Choroid plexus epithelial cell (primary cell): ENCODE data around the gene MRPL49.

Experiments
- DNase-seq: peaks from one replicate; pipeline ENCODE4 v3.0.0-alpha.2; 2010; ENCODE audit warnings: low read depth
- H3K4me3 ChIP-seq: 2 replicates; pipeline ENCODE4 v1.5.1; 2011; ENCODE audit warnings: low read depth, mild to moderate bottlenecking, control low read depth, low read length, moderate library complexity
- TF ChIP-seq, protein P1 (sequence below): conservative IDR thresholded peaks from 2 replicates; pipeline ENCODE4 v1.5.1; 2011; ENCODE audit warnings: low read depth, mild to moderate bottlenecking, control low read depth, inconsistent platforms, low read length, moderate library complexity

The MRPL49 gene

DNA sequence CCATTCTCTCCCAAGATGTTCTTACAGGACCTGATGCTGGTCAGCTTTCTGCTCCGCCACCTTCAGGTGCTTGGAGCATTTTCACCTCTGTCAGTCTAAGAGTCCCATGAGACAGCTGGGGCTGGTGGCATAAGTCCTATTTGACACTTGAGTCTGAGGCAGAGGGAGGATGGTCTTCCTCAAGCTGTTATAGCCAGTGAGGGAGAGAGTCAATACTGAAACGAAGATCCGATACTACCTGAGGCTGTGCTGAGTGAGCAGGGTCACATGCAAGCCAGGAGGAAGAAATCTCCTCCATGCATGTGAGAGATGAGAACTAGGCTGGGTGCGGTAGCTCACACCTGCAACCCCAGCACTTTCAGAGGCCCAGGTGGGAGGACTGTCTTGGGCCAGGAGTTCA is 32.5 kb upstream of the MRPL49 start:
- DNase-seq = no peak
- TF ChIP-seq, protein P1, sequence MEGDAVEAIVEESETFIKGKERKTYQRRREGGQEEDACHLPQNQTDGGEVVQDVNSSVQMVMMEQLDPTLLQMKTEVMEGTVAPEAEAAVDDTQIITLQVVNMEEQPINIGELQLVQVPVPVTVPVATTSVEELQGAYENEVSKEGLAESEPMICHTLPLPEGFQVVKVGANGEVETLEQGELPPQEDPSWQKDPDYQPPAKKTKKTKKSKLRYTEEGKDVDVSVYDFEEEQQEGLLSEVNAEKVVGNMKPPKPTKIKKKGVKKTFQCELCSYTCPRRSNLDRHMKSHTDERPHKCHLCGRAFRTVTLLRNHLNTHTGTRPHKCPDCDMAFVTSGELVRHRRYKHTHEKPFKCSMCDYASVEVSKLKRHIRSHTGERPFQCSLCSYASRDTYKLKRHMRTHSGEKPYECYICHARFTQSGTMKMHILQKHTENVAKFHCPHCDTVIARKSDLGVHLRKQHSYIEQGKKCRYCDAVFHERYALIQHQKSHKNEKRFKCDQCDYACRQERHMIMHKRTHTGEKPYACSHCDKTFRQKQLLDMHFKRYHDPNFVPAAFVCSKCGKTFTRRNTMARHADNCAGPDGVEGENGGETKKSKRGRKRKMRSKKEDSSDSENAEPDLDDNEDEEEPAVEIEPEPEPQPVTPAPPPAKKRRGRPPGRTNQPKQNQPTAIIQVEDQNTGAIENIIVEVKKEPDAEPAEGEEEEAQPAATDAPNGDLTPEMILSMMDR = no peak
- no peak overlapping the region for H3K4me3 ChIP-seq

DNA sequence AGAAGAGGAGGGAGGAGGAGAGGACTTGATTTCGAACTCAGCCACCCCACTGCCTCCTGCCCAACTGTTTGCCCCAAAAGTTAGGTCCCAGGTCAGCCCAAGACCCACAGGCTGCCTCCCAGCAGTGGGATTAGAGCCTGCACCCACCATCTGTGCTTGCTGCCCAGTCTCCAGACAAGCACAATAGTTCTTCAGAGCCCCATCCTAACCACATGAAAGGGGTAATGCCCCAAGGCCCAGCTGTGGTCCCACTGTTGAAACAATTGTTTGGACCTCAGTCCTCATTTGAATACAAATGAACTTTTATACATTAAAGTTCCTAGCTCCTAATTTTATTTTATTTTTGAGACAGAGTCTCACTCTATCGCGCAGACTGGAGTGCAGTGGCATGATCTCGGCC is 31.5 kb upstream of the MRPL49 start:
- no peak for DNase-seq
- H3K4me3 ChIP-seq = no peak overlapping the region
- TF ChIP-seq, protein P1 = no peak

DNA sequence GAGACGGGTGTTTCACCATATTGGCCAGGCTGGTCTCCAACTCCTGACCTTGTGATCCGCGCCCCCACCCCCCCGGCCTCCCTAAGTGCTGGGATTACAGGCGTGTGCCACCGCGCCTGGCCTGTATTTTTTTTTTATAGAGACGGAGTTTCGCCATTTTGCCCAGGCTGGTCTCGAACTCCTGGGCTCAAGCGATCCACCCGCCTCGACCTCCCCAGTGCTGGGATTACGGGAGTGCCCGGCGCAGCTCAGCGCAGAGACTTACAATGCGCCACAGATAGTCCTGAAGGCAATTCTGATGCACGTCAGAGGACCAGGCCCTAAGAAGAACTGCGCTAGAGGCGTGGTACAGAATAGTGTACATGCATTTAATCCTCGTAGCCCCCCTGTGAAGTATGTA is 26.7 kb upstream of the MRPL49 start:
- DNase-seq = no peak
- H3K4me3 ChIP-seq = peak overlapping the region; percentile 75
- TF ChIP-seq, protein P1 = no peak

DNA sequence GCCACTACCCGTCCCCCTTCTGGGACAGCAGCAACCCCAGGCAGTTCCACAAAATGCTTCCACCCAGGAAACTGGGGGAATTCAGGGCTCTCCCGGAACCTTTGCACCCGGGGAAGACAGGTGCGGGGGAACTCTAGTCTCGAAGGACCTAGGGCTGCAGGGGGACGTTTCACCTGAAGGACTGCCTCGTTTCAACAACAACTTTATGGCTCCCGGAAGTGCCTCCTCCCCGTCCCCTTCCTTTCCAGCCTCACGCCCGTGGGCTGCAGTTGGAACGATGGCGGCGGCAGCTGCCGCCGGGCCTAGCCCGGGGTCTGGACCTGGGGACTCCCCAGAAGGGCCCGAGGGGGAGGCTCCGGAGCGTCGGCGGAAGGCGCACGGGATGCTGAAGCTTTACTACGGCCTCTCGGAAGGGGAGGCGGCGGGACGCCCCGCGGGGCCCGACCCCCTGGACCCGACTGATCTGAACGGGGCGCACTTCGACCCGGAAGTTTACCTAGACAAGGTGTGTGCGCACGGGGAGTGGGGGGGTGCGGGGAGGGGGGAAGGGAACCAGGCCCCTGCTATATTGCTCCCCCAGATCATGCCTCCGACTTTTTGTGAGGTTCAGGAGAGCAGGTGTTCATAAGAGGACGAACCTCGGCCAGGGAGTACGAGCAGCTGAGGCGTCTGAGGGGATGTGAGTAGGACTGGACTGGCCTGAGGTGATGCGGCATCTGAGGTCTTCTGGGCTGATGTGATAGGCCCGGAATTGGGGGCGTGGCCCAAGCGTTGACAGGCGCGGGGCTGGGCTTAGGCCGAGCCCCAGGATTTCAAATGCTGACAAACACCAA is 25.9 kb upstream of the MRPL49 start, which contains the start of gene VPS51:
Gene VPS51 (plus strand): TSS at position 241 of the 833 bp plus-strand sequence. CDS start 37 bp downstream, at position 278.
- H3K4me3 ChIP-seq = peak within 1 kb of the TSS; percentile 75
- TF ChIP-seq, protein P1 = no peak
- peak; percentile 95 for DNase-seq

DNA sequence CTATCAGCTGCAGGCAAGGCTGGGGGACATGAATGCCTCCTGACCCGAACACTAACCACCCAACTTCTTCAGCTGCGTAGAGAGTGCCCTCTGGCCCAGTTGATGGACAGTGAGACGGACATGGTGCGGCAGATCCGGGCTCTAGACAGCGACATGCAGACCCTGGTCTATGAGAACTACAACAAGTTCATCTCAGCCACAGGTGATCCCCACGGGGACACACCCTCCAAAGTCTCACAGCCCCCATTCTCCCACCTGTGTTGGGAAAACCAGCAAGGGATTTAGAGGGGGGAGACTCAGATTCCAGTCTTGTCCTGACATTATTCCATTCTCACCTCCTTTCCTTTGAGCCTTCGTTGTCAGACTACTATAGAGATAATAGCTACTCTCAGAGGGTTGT is 25.2 kb upstream of the MRPL49 start:
- TF ChIP-seq, protein P1 = no peak
- DNase-seq = no peak
- H3K4me3 ChIP-seq = peak overlapping the region; percentile 75

DNA sequence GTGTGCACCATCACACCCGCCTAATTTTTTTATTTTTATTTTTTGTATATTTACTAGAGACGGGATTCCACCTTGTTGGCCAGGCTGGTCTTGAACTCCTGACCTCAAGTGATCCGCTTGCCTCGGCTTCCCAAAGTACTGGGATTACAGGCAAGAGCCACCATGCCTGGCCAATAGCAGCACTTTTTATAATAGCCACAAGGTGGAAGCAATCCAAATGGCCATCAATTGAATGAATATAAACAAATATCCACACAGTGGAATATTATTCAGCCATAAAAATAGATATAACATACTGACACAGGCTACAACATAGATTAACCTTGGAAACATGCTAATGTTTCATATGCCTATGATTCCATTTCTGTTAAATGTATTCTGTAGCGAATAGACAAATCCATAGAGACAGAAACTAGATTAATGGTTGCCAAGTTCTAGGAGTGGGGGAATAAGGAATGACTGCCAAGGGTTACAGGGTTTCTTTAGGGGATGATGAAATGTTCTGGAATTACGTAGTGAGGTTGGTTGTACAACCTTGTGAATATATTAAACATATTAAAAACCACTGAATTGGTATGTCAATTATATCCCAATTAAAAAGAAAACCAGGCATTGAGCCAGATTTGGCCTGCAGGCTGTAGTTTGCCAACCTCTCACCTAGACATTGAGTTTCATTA is 21.3 kb upstream of the MRPL49 start:
- TF ChIP-seq, protein P1 = peak; percentile 9
- no peak overlapping the region for H3K4me3 ChIP-seq

More for the DNA sequence above, 21.3 kb upstream of the MRPL49 start:
- no peak for DNase-seq
